Measurements from ENCODE around the gene THSD4.

GRCh38 chr15:71357321-71357732, 242.1 kb downstream of the THSD4 start:
- TF ChIP-seq CTCF (conservative IDR thresholded peaks at IDR 0.05; ENCODE audit: low read depth, low read length): no peak
- TF ChIP-seq EZH2 (IDR thresholded peaks at IDR 0.05; ENCODE audit: low read length, unreplicated experiment): no peak
- TF ChIP-seq EZH2phosphoT487 (IDR thresholded peaks at IDR 0.05; ENCODE audit: borderline replicate concordance, low read length): no peak
